ENCODE data around the gene TAB2.
"Not testable (repeated sequence)": the region's sequence is repeated elsewhere in the genome, so short reads cannot be mapped to it uniquely, and the experiment has no call there.

Gene TAB2

GRCh38 chr6:149423964-149424440 is 106.5 kb downstream of the TAB2 start:
- no peak for DNase-seq

- DNase-seq = no peak
These were observed 107.7 kb downstream of the TAB2 start for GRCh38 chr6:149425224-149425623.

DNA sequence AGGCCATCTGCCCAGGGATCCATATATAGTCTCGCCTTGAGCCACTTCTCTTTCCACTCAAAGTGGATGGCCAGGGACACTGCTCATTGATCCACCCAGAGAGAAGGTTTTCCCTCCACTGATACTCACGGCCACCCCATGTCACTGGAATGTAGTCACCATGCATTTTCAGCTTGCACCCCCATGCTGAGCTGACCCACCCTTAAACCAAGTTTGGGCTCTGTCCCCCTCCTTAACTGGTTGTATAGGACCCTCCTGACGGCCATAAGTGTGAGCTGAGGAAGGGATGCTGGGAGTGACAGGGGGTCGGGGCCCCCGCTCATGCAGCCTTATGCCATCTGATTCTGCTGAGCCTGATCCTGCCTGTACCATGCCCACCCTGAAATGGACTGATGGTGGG is 108.2 kb downstream of the TAB2 start:
- DNase-seq = no peak

GRCh38 chr6:149428606-149429005 is 111.1 kb downstream of the TAB2 start:
- no peak for DNase-seq

DNA sequence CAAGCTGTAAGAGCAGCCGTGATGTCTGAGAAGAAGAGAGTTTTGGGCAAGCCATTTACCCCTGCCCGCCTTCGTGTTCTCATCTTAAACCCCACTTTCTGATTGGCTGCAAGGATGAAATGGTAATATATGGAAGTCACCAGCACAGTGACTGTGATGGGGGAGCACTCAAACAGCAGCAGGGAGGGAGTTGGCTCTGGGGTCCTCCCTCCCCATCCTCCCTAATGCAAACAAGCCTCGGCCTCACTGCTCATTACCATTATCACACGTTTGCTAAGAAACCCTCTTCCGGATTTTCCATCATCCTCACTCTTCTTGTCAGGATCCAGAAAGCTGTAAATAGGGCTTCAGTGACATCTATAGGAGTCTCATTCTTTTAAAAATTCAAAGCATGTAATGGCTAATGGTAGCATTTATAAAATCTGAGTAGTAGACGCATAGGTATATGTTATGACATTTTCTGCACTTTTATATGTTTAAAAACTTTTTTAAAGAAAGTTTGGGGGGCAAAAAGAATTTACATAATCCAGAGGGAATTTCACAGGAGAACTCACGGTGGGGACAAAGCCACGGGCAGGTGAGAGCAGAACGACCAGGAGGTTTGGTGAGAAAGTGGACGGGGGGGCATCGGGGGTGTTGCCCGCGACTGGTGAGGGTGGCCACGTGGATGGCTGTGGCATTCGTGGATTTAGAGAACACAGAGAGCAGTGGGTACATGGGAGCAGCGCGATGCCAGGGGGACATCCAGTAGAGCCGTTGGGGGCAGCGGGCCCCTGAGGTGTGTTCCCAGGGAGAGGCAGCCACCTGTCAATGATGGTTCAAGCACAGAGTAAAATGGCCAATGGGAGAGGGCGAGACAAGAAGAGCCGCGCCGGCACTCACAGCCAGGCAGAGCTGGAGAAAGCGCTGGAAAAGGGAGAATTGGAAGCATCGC is 112.2 kb downstream of the TAB2 start:
- no peak for DNase-seq

GRCh38 chr6:149431905-149432775 is 114.6 kb downstream of the TAB2 start:
- peak; percentile 98 for DNase-seq

DNA sequence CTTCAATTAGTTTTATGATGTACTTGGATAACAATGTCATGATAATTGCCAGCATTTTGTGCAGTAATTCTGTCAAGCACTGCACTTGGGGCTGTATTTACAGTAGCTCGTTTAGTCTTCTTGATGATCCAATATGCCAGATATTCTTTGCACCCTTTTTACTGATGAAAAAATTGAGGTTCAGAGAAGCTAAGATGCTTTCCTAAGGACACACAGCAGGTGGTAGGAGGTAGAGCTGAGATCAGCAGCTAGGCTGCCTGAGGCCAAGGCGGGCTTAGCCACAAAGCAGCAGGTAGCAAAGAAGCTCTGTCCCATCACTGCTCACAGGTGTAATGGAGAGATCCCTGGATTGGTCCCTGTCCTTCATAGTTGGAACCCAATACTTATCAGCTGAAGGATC is 115.9 kb downstream of the TAB2 start:
- DNase-seq = no peak

GRCh38 chr6:149433881-149434280 is 116.4 kb downstream of the TAB2 start:
- DNase-seq = no peak

DNA sequence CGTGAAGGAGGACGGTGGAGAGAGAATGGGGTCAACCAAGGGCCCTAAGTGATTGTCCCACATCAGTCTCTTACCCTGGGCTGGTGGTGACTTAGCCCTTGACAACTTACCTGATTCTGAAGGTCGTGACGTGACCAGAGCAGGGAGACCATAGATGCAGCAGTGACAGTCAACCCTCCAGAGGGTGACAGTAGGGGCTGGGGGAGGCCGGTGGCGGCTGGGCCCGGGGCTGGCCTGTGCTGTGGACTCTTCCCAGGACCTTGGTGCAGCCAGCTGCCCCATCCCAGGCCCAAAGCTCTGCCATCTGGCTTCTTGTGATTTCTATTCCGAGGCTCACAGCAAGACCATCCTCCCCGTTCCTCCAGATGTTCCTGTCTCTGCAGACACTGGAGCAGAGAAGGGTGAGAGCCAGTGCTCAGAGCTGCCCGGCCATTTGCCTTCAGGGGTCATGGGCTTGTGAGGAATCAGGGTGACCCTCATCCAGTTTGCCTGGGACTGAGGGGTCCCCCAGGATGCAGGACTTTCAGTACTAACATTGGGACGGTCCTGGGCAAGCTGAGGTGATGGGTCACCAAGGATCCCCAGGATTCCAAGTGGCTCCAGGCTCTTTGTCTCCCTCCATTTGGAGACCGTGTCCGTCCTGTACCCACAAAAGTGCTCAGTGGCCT is 118.5 kb downstream of the TAB2 start:
- DNase-seq = no peak

- DNase-seq = no peak
These were observed 119.1 kb downstream of the TAB2 start for GRCh38 chr6:149436647-149437046.

- no peak for DNase-seq
These were observed 119.7 kb downstream of the TAB2 start for GRCh38 chr6:149437212-149437611.

- no peak for DNase-seq
These were observed 121.3 kb downstream of the TAB2 start for GRCh38 chr6:149438855-149439254.

DNA sequence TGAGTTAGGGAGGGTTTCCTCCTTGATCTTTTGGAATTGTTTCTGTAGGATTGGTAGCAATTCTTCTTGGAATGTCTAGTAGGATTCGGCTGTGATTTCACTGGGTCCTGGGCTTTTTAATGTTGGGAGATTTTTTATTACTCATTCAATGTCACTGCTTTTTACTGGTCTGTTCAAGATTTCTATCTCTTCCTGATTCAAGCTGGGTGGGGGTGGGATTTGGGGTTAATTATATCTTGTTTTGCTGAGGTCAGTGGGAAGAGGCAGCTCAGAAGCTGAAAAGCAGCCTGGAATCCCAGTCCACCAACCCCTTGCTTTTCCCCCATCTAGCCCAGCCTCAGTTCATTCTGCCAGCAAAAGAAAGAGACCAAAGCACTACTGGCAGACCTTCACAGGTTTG is 122.1 kb downstream of the TAB2 start:
- no peak for DNase-seq

DNA sequence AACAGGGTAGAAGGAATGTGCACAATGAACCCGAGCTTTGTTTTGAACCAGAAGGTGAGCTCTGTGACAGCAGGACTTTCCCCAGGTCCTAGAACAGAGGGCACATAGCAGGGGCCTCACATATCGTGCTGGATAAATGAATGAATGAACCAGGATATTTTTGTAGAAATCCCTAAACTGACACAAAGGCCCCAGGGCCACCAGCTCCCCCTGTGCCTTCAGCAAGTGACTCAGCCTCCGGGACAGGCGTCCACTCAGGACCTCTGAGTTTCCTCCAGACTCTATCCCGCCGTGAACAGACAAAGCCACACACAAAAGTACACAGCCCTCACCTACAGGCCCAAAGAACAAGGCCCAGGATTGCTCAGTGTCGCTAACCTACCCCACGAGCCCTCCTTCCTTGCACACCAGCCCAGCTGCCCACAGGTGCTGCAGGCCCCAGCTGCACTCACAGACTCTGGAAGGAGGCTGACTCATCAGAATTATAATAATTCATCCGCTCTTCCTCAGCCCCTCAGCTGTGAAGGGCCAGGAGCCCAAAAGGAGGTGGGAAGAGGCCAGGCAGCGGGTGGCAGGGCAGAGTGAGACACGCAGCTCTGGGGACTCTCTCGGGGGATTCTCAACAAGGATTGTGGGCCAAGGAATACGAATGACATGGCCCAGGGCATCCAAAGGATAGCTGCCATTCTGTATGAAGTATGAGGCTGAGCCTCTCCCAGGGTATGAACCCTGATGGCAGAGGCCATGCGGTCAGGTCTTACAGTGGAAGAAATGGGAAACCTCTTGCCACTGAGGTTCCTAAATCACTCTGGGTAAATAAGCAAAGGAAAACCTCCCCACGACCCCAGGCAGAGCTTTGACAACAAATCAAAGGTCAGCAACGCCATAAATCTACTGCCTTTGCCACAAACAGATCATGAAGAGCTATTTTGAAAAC is 123.5 kb downstream of the TAB2 start:
- no peak for DNase-seq

GRCh38 chr6:149441740-149442139 is 124.2 kb downstream of the TAB2 start:
- DNase-seq = no peak

- DNase-seq = no peak
These were observed 126.1 kb downstream of the TAB2 start for GRCh38 chr6:149443411-149444181.

- DNase-seq = not testable (repeated sequence)
These were observed 127.0 kb downstream of the TAB2 start for GRCh38 chr6:149444360-149445094.

GRCh38 chr6:149445095-149445466 is 127.6 kb downstream of the TAB2 start:
- peak in 1 of 2 experiments; percentile 36 for DNase-seq

DNA sequence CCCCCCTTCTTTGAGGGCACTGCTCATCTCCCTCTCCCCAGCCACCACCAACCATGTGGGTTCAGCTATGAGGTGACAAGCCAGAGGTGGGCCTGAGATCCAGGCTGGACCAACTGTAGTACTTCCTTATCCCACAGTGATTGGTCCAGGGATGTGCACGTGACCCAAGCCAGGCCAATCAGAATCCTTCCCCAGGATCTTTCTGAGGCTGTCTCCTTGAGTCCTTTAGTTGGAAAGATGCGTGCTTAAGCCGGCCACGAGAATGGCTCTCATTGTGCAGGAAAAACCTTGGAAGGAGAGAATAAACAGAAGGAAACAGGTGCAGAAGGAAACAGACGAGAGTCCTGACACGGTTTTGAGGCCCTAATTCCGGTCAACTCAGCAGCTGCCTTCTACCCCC is 128.1 kb downstream of the TAB2 start:
- no peak for DNase-seq

DNA sequence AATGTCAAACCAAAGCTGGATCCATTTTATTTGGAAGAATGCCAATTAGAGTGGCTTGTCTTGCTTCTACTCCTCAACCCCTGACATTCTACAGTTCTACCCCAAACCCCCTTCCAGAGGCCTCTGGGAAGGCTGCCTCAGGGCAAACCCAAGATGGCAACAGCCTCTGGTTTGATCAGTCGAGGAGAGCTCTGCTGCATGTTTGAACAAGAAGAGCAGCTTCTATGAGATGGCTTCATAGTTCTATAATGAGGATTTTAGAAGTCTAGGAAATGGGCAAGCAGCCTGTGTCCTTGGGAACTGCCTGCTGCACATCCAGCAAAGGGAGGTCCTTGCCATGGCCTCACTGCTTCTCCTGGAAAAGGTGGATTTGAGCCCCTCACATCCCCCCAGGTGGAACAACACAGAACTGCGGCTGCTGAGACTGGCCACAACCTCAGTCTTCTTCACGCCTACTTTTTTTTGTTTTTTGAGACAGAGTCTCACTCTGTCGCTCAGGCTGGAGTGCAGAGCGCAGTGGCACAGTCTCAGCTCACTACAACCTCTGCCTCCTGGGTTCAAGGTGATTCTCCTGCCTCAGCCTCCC is 129.4 kb downstream of the TAB2 start:
- no peak for DNase-seq

Measured in activated CD4-positive, alpha-beta T cell treated with anti-CD3 and anti-CD28 coated beads, Interleukin-2, amount 50 U/mL, for 48 hours (primary cell).